Umbilical cord (tissue), 2 donors: ENCODE measurements around the gene PRDM16. TPM values are rescaled to one million over a fixed set of nuclear protein-coding genes. Genes with fewer than 3 reads are reported as not detected.
A peak's percentile ranks its signal among the peaks of the same experiment; 100 is the strongest.

Experiments used
- DNase-seq: peaks from one replicate; pipeline ENCODE4 v3.0.0-alpha.2; 2015; ENCODE audit warnings: low spot score
- total RNA-seq: library from RNA; depleted of rRNA; stranded (reverse); fragments of >200 nt; gene quantifications from one replicate; pipeline ENCODE4 v1.2.3, GENCODE V29; 2014; ENCODE audit warnings: low replicate concordance; ENCODE audit not compliant: insufficient read depth

PRDM16 gene
- total RNA-seq, 1 donor from 2014 or later, result 6.3 TPM

DNA sequence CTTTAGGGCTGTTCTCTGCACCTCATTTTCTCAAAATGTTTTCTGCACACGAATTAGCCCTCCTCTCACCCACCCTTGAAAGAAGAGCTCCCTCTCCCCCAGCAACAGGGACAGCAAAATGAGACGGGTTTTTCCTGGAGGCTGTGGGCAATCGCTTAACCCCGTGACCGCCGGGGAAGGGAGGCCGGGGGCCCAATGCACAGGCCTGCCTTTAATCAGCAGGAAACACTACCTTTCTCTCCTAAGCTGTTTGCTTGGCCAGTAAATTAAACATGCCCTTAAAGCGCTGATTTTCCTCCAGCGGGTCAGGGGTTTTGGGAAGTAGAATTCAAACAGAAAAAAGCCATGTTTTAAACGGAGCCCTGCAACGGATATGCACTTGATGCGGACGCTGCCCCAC is 114.4 kb downstream of the PRDM16 start:
- no peak for DNase-seq

DNA sequence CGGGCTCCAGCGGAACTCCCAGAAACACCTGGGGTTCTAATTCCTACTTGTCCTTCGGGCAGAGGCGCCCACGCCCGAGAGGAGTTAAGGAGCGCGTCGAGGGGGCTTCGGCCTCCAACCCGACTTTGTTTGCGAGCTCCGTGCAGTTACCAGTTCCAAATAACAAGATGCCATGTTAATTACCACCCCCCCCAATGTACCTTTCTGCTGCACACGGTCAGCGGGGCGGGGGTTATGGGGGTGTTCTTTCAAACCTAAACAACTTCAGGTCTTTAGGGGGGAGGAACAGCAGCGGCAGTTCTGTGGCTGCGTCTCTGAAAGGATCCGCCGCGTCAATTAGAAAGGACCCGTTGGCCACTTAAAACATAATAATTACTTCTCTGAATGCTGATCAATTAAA is 114.8 kb downstream of the PRDM16 start:
- DNase-seq, result no peak

DNA sequence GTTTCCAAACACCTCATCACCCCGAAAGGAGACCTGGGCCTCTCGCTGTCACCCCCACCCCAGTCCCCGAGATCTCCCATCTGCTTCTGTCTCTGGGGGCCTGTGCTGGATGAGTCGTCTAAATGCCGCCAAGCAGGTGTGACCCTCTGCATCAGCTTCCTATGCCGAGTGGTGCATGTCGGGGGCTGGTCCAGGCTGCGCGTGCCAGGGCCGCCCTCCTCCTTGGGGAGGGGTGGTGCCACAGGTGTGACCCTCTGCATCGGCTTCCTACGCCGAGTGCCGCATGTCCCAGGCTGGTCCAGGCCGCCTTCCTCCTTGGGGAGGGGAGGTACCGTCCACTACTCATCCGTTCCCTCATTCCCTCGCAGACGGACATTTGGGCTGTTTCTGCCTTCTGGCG is 115.7 kb downstream of the PRDM16 start:
- DNase-seq, result no peak

DNA sequence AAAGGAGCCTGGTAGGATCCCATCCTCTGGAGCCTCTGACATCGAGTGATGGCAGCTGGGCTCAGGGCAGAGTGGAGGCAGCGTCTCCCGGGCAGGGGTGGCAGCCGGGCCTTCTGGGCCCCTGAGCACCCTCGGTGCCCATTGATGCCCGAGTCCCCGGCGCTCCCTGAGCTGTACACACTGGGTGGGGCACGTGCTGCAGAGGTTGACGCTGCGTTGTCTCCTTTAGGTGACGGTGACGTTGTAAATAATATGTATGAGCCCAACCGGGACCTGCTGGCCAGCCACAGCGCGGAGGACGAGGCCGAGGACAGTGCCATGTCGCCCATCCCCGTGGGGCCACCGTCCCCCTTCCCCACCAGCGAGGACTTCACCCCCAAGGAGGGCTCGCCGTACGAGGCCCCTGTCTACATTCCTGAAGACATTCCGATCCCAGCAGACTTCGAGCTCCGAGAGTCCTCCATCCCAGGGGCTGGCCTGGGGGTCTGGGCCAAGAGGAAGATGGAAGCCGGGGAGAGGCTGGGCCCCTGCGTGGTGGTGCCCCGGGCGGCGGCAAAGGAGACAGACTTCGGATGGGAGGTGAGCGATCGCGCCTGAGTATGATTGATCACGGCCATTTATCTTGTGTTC is 117.0 kb downstream of the PRDM16 start:
- DNase-seq, result no peak

GRCh38 chr1:3186526-3186921 is 117.5 kb downstream of the PRDM16 start:
- DNase-seq, result peak; percentile 79

- no peak for DNase-seq
Measured at GRCh38 chr1:3187415-3188149, 118.6 kb downstream of the PRDM16 start.

DNA sequence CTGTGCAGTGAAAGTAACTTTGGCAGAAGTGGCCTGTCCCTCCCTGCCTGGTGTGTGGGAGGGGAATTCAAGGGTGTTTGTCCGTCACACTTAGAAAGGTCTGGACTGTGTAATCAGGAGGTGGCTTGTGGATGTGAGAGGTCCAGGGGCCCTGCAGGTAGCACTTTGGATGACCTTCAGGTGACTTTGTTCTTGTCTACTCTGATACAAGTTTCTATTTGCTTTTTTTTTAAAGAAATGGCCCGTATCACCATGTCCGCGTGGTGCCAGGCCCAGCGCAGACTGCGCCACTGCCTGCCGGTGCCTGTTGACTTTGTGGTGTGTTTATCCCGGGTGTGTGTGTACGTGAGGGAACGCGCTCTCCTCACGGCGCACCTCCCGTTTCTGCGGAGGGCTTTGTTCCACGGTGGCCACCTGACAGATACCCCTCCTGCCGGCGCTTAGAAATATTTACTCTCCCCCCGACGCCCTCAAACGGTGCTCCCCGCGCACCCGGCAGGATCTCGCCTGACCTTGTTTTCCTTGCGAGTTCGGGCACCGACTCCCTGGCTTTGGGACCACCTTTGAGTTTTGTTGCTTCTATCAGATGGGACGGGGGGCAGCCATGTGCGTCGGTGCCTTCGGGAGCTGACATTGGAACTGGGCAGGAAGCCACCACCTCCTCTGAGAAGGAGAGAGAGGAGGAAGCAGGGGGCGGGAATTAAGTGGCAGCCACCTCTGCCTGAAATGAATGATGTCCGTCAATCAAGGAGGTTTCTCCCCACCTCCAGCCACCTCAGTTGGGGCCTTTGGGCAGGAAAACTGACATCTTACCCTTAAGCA is 119.4 kb downstream of the PRDM16 start:
- no peak for DNase-seq

DNA sequence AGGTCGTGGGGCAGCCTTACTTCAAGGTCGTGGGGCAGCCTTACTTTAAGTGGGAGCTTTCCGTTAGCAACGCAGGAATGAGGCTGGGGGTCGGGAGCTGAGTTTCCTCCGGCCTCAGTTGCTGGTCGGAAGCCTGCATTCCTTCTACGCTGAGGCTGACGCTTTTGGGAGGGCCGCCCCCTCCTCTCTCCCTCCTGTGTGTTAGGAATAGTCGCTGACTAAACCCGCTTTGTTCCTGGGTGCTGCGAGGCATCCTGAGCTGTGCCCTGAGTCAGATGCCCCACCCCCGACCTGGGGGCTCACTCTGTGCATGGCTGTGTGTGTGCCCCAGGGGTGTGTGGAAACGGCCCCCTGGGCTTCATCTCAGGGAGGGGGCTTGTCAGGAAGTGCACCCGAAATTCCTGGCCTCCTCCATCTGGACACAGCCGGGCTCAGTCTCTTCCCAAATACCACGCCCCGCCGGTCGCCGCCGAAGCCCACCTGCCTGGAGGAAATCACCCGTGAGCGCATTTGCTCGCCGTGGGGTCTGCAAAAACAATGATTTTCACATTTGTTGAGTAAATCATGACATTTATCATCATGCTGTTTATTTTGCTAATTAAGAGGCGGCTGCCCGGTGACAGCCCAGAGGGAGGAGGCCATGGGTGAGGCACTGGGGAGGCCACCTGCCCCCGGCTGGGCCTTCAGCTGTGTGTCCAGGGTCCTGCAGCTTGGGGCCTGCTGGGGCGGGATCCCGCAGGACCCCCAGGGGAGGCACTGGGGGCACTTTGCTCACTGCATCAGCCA is 121.4 kb downstream of the PRDM16 start:
- DNase-seq, result no peak

DNA sequence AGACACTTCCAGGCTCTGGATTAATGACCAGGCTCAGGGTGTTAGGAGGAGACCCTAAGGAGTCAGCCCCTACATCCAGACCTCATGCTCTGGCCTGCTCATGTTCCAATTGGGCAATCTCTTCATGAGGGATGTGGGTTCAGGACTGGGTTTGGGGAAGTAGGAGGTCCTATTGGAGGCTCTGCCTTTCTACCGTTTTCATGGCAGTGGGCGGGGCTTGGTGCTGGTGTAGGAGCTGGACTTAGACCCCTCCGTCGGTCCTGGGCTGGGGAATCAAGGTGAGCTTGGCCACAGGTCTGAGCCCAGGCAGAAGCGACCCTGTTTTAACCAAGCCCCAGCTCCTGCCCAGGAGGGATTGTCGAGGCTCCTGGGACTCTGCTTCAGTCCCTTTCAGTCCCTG is 123.4 kb downstream of the PRDM16 start:
- DNase-seq, result no peak

DNA sequence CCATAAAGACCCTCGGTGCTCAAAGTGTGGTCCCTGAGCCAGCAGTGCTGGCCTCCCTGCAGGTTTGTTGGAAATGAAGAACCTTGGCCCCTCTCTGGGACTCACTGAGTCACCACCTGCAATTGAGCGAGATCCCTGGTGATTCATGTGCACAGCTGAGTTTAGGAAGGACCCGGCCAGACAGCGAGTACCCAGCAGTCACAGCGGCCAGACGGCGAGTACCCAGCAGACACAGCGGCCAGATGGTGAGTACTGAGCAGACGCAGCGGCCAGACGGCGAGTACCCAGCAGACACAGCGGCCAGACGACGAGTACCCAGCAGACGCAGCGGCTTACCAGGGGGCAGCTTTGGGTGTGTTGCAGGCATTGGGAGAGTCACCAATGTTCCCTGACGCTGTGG is 123.8 kb downstream of the PRDM16 start:
- DNase-seq, result no peak

DNA sequence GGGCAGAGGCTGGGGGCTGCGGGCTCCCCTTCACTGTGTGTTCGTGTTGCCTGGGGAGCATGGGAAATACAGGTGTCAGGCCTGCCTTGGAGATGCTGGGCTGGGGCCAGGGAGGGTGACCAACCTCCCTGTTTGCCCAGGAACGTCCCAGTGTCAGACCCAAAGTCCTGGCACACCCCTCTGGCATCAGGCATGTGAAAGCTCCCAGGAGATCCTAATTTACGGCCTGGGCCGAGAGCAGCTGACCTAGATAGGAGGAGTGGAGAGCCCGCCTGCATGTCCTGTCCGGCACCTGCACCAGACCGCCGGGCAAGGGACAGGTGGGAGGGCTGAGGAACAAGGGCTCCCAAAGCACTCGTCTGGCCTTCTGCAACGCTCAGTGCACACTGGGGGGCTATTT is 124.8 kb downstream of the PRDM16 start:
- DNase-seq, result no peak

DNA sequence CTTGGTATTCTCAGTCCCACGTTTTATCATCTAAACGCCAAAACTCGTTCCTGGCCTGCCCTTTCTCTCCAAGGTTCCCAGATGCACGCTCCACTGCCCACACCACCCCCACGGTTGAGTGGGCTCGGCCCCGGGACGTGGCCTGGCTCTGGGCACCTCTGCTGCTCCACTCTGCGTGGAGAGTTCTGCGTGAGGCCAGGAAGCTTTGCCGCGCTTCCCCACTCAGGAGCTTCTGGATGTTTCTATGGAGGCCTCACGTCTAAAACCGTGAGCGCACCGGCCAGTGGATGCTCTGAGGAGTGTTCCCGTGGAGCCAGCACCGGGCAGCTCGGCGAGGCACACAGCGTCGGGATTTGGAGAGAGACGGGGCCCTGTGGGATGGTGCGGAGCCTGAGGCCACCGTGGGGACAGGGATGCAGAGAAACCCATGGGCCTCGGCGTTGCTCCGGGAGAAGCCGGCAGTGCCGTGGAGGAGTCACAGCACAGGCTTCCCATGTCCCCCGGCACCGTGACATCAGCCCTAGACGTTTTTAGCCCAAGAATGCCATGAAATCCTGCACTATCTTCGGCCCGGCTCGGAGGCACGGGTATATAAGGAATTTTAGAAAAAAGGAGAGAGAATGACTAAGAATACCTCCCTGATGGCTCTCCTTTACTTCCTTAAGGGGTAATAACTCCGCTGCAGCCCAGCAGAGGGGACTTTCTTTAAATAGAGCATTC is 125.9 kb downstream of the PRDM16 start:
- DNase-seq, result peak; percentile 52

GRCh38 chr1:3195480-3195815 is 126.4 kb downstream of the PRDM16 start:
- DNase-seq, result no peak

DNA sequence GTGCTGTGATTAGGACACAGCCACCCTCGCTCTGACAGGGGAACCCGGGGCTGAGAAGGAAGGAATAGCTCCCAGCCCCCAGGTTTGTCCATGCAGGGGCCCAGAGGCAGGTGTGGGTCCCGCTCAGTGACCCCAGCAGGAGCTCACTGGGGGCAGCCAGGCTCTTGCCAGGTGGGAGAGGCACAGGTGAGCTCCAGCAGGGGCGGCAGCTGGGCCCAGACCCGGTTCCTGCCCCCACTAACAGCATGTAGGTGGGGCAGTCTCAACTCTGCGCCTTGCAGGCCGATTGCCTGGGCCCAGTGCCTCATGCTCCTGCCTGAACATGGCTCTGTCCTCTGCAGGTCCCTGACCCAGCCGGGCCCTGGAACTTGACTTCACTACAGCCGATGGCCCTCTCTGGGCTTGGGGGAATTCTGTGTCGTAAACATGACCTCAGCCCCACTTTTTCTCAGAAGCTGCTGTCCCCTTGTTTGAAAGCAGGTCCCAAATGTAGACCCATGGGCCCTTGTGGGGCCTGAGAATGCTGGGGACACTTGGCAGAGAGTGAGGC is 127.0 kb downstream of the PRDM16 start:
- no peak for DNase-seq

- no peak for DNase-seq
Measured at GRCh38 chr1:3196577-3197245, 127.7 kb downstream of the PRDM16 start.

DNA sequence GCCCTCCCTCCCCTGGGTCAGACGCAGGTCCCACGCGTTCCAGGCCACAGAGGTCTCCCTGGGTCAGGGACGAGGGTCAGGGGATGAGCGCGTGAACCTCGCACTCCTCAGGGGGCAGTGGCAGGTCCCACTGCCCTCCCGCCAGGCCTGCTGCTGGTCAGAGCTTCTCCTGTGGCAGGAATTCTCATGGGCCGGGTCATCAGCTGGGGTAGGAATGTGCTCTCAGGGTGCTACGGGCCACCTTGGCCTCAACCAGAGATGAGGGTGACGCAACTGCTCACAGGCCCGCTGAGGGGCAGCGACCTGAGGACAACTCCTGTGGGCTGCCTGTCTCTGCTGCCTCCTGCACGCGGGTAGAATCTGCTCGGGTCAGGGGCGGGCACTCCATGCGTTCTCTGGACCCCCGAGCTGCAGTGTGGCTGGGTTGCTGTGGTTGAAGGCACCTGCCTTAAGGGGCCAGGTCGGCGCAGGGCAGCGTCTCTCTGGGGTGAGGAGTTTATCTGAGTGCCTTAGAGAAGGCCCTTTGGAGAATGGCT is 128.8 kb downstream of the PRDM16 start:
- no peak for DNase-seq

GRCh38 chr1:3198371-3199271 is 129.6 kb downstream of the PRDM16 start:
- DNase-seq, result no peak

DNA sequence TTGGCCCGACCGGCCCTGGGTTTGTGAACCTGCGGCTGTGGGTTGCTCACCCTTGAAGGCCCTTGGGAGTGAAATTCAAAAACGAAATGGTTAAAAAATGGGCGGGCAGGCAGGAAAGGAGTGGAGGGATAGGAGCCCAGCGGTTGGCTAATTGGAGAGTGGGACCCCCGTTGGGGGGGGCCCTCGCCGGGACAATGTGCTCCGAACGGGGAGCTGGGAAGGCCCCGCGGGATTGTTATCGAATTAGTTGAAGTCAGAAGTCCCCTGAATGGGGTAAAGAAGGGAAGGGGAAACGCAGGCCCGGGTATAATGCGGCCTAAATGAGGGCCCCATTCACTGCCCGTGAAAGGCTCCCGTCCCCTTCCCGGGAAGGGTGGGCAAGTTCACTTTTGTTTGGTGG is 135.7 kb downstream of the PRDM16 start:
- no peak for DNase-seq

DNA sequence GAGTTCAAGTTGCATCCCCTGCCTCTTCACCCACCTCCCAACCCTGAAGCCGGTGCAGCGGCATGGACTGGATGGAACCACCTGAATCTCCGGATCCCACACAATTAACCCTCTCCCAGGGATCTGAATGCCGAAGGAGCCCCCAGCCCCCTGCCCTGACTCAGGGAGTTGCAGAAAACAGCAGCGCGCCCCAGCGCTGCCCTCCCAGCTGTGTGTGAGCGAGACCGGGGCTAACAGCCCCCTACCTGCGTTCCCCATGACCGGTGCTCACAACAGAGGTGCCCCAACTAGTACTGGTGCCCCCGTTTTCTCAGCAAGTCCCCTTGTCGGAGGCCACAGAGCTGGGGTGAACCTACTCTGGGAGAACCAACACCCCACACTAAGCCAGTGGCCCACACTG is 136.8 kb downstream of the PRDM16 start:
- DNase-seq, result no peak
